A549 (cell line): ENCODE results near the gene KRTAP3-3. TPM values are rescaled to one million over a fixed set of nuclear protein-coding genes. Genes with fewer than 3 reads are reported as not detected.

ENCODE experiments used
- ATAC-seq, 2 experiments: fragments of 200-7000 bp in 1 of 2; fragments of >200 bp in 1 of 2; cut with Nextera tagmentation in 1 of 2; cut with Tn5 transposase in 1 of 2; 3 replicates each; pipeline versions ENCODE4 v1.8.0 to v1.9.1; 2018 to 2020; ENCODE audit warnings: mild to moderate bottlenecking in 1 of 2, moderate library complexity in 1 of 2
- CTCF ChIA-PET: fragments of 300-600 bp; sonication (Branson Sonifier 250); formaldehyde crosslinking; extraction: SDS; loops from one replicate; lab custom pipeline; 2021; ENCODE audit warnings: antibody characterized with exemption, inconsistent platforms; lab: Yijun Ruan, JAX
- POLR2A ChIA-PET: fragments of 350-600 bp; formaldehyde crosslinking; extraction: SDS; loops from one replicate; lab custom pipeline; 2021; ENCODE audit warnings: antibody characterized with exemption, inconsistent platforms; lab: Yijun Ruan, JAX
- DNase-seq, 2 experiments: peaks; one replicate each; pipeline versions ENCODE4 v3.0.0 to v3.0.0-alpha.2; 2011 to 2016; ENCODE audit warnings: low read depth in 1 of 2, low spot score in 1 of 2
- FAIRE-seq: peaks from 2 replicates; lab custom pipeline; 2011; peaks lifted over from hg19 to GRCh38; lab: Jason Lieb, UNC
- H3K27ac ChIP-seq, 2 experiments: fragments of >200 bp; sonication (Bioruptor Twin); formaldehyde crosslinking; 3 replicates each; pipeline ENCODE4 v1.5.1; 2016 to 2017
- H3K4me1 ChIP-seq: fragments of >200 bp; sonication (Bioruptor Twin); formaldehyde crosslinking; 3 replicates; pipeline ENCODE4 v1.6.1; 2016
- H3K4me2 ChIP-seq: fragments of >200 bp; sonication (Bioruptor Twin); formaldehyde crosslinking; 3 replicates; pipeline ENCODE4 v1.6.1; 2016
- H3K4me3 ChIP-seq: fragments of >200 bp; sonication (Bioruptor Twin); formaldehyde crosslinking; 3 replicates; pipeline ENCODE4 v1.5.1; 2016
- H3K9me3 ChIP-seq: fragments of >200 bp; sonication (Bioruptor Twin); formaldehyde crosslinking; 3 replicates; pipeline ENCODE4 v1.6.1; 2016
- ATOH8 ChIP-seq: fragments of 250-450 bp; sonication (Bioruptor Pico); IDR thresholded peaks from 2 replicates; pipeline ENCODE4 v1.5.0; 2020; ENCODE audit warnings: low read depth, mild to moderate bottlenecking, moderate library complexity
- BCL3 ChIP-seq: fragments of >200 bp; sonication (Bioruptor Twin); formaldehyde crosslinking; IDR thresholded peaks from 3 replicates; pipeline ENCODE4 v1.6.1; 2016
- BHLHE40 ChIP-seq: IDR thresholded peaks from 2 replicates; pipeline ENCODE4 v1.6.1; 2012; ENCODE audit warnings: low read depth, low read length, inconsistent platforms
- CBX2 ChIP-seq: fragments of 200-600 bp; sonication (generic); IDR thresholded peaks from 2 replicates; pipeline ENCODE4 v1.6.1; 2016; ENCODE audit warnings: low read depth, mild to moderate bottlenecking, borderline replicate concordance
- CBX8 ChIP-seq: fragments of 200-600 bp; sonication (generic); IDR thresholded peaks from 2 replicates; pipeline ENCODE4 v1.6.1; 2016
- E2F6 ChIP-seq: IDR thresholded peaks from 2 replicates; pipeline ENCODE4 v1.6.1; 2012; ENCODE audit warnings: low read depth, borderline replicate concordance
- ESRRA ChIP-seq: fragments of 150-350 bp; IDR thresholded peaks from 2 replicates; pipeline ENCODE4 v1.6.1; 2014; ENCODE audit warnings: mild to moderate bottlenecking, low read length, borderline replicate concordance
- GATA3 ChIP-seq: IDR thresholded peaks from 2 replicates; pipeline ENCODE4 v1.6.1; 2012; ENCODE audit warnings: borderline replicate concordance
- HES2 ChIP-seq: fragments of >200 bp; sonication (Bioruptor Twin); formaldehyde crosslinking; IDR thresholded peaks from 2 replicates; pipeline ENCODE4 v1.6.1; 2016
- HOXB13 ChIP-seq: fragments of 250-450 bp; sonication (Bioruptor Pico); IDR thresholded peaks from 2 replicates; pipeline ENCODE4 v1.5.0; 2020; ENCODE audit warnings: low read depth, mild to moderate bottlenecking, moderate library complexity
- MAX ChIP-seq: IDR thresholded peaks from 2 replicates; pipeline ENCODE4 v1.6.1; 2012
- MYC ChIP-seq: IDR thresholded peaks from 2 replicates; pipeline ENCODE4 v1.6.1; 2012; ENCODE audit warnings: mild to moderate bottlenecking, inconsistent platforms, low read length, improper control_type of control experiment, borderline replicate concordance
- NPAS2 ChIP-seq: fragments of 250-450 bp; sonication (Bioruptor Pico); IDR thresholded peaks from 2 replicates; pipeline ENCODE4 v1.8.0; 2022; ENCODE audit warnings: mild to moderate bottlenecking, moderate library complexity, borderline replicate concordance
- NR3C1 ChIP-seq: fragments of >200 bp; sonication (Bioruptor Twin); formaldehyde crosslinking; IDR thresholded peaks from 3 replicates; pipeline ENCODE4 v1.6.1; 2017
- POLR2A ChIP-seq: IDR thresholded peaks from 2 replicates; pipeline ENCODE4 v1.6.1; 2012; ENCODE audit warnings: mild to moderate bottlenecking, low read length
- RCOR1 ChIP-seq: fragments of 150-350 bp; IDR thresholded peaks from 2 replicates; pipeline ENCODE4 v1.6.1; 2014; ENCODE audit warnings: antibody characterized with exemption, low read length, low read depth
- REST ChIP-seq: fragments of 200-600 bp; sonication (generic); IDR thresholded peaks from 2 replicates; pipeline ENCODE4 v1.6.1; 2016; ENCODE audit warnings: antibody characterized with exemption, mild to moderate bottlenecking, moderate library complexity
- RFX5 ChIP-seq: fragments of 450-650 bp; IDR thresholded peaks from 2 replicates; pipeline ENCODE4 v1.7.1; 2014; ENCODE audit warnings: antibody characterized with exemption, mild to moderate bottlenecking, moderate library complexity
- RNF2 ChIP-seq: fragments of 200-600 bp; sonication (generic); IDR thresholded peaks from 2 replicates; pipeline ENCODE4 v1.6.1; 2016; ENCODE audit warnings: low read depth, mild to moderate bottlenecking, antibody characterized with exemption, moderate library complexity, borderline replicate concordance
- SMC3 ChIP-seq: fragments of >200 bp; sonication (Bioruptor Twin); formaldehyde crosslinking; IDR thresholded peaks from 3 replicates; pipeline ENCODE4 v1.6.1; 2018; ENCODE audit warnings: inconsistent platforms
- USF2 ChIP-seq: fragments of 450-650 bp; IDR thresholded peaks from 2 replicates; pipeline ENCODE4 v1.6.1; 2014; ENCODE audit warnings: antibody characterized with exemption
- ZSCAN20 ChIP-seq: fragments of 250-450 bp; sonication (Bioruptor Pico); IDR thresholded peaks from 2 replicates; pipeline ENCODE4 v1.8.0; 2022; ENCODE audit warnings: mild to moderate bottlenecking, moderate library complexity
- WGBS: methylation state at CpG from one replicate; pipeline ENCODE4 v1.1.6; 2017; ENCODE audit errors: missing lambda C conversion rate; 5-methylcytosine and 5-hydroxymethylcytosine counted together
- polyA plus RNA-seq, 4 experiments: library from polyadenylated mRNA; depleted of rRNA in 3 of 4; stranded (reverse); fragments of >200 nt; fragmentation: RNase III in 1 of 4; extraction: RNeasy Plus Mini Kit Qiagen cat#74134 plus additional on column Dnase treatment in 1 of 4; gene quantifications; 2 replicates in 3 of 4; 3 replicates in 1 of 4; pipeline ENCODE4 v1.2.3, GENCODE V29; 2011 to 2017

The KRTAP3-3 gene
- polyA plus RNA-seq, 2 of the 4 experiments (the other 2 are of a cell fraction) = not detected

GRCh38 chr17:40996829-40997228, 2.9 kb upstream of the KRTAP3-3 start:
- DNase-seq = no peak
- Histone ChIP-seq H3K4me1 (no peaks in the 10 kb centered on the region), H3K4me2 (no peak overlapping the region), H3K27ac (no peak overlapping the region), H3K9me3 (no peaks in the 10 kb centered on the region), H3K4me3 (no peak overlapping the region)
- no peak for FAIRE-seq
- no peak for ATAC-seq
- TF ChIP-seq SMC3 (no peak), BHLHE40 (no peak), BCL3 (no peak), HOXB13 (CRISPR knock-in tag) (no peak), RNF2 (no peak), NPAS2 (CRISPR knock-in tag) (no peak), ESRRA (no peak), ATOH8 (CRISPR knock-in tag) (no peak), MAX (no peak), RCOR1 (no peak), CBX2 (no peak), POLR2A (no peak), GATA3 (no peak), ZSCAN20 (CRISPR knock-in tag) (no peak), MYC (no peak), CBX8 (no peak), RFX5 (no peak), E2F6 (no peak), USF2 (no peak)
- ChIA-PET CTCF (interaction anchor here (1.3 to 2.1 kb wide), 3 partner anchors 11 to 651 kb away, joined by 4 to 8 read pairs (median 5); no protein-coding TSS in a partner anchor), POLR2A (no interaction called here)
- WGBS = 71% methylated on average over 4 of the region's 4 CpGs

GRCh38 chr17:40995116-40995515, 1.2 kb upstream of the KRTAP3-3 start:
- POLR2A ChIA-PET = interaction anchor here (0.7 kb wide), 1 partner anchor 21 kb away, joined by 3 read pairs; no protein-coding TSS in a partner anchor
- H3K4me3 ChIP-seq = no peak overlapping the region
- DNase-seq (no peak), FAIRE-seq (peak; percentile 73), ATAC-seq (no peak)
- CTCF ChIA-PET = interaction anchor here (0.8 to 2.1 kb wide), 4 partner anchors 12 to 501 kb away, joined by 3 to 8 read pairs (median 4); no protein-coding TSS in a partner anchor
- H3K27ac ChIP-seq = no peak overlapping the region
- H3K4me2 ChIP-seq = no peak overlapping the region
- 57% methylated on average over 1 of the region's 1 CpG for WGBS
- TF ChIP-seq POLR2A (no peak), GATA3 (no peak), REST (no peak), HES2 (no peak), BCL3 (no peak), NR3C1 (no peak), NPAS2 (CRISPR knock-in tag) (no peak)
- 0 out of 3 replicates have a peak, but pooled peaks cover 5% of the 10 kb centered on the region for H3K9me3 ChIP-seq
- no peaks in the 10 kb centered on the region for H3K4me1 ChIP-seq
